GM18858 (cell line): ENCODE measurements around the gene FRMD5.
"Not testable (repeated sequence)": the region's sequence is repeated elsewhere in the genome, so short reads cannot be mapped to it uniquely, and the experiment has no call there.

Source experiments
- ATAC-seq: cut with Tn5 transposase; IDR thresholded peaks from one replicate; pipeline ENCODE4 v1.9.1; 2021; ENCODE audit not compliant: unreplicated experiment

FRMD5 gene

GRCh38 chr15:43867096-43867495 is 328.0 kb downstream of the FRMD5 start:
- no peak for ATAC-seq

GRCh38 chr15:43866636-43867035 is 328.4 kb downstream of the FRMD5 start:
- not testable (repeated sequence) for ATAC-seq

GRCh38 chr15:43859546-43859945 is 335.5 kb downstream of the FRMD5 start:
- ATAC-seq: no peak

GRCh38 chr15:43854801-43855200 is 340.3 kb downstream of the FRMD5 start:
- ATAC-seq: no peak

GRCh38 chr15:43852607-43853006 is 342.5 kb downstream of the FRMD5 start:
- no peak for ATAC-seq

- ATAC-seq: no peak
Observed at GRCh38 chr15:43851251-43851650, 343.8 kb downstream of the FRMD5 start.

GRCh38 chr15:43845421-43845820 is 349.6 kb downstream of the FRMD5 start:
- ATAC-seq: no peak

GRCh38 chr15:43832485-43832884 is 362.6 kb downstream of the FRMD5 start:
- not testable (repeated sequence) for ATAC-seq

GRCh38 chr15:43831519-43832052 is 363.5 kb downstream of the FRMD5 start:
- ATAC-seq: not testable (repeated sequence)

GRCh38 chr15:43830691-43831275 is 364.3 kb downstream of the FRMD5 start:
- not testable (repeated sequence) for ATAC-seq

- not testable (repeated sequence) for ATAC-seq
Observed at GRCh38 chr15:43829951-43830540, 365.0 kb downstream of the FRMD5 start.

GRCh38 chr15:43828061-43828657 is 366.9 kb downstream of the FRMD5 start:
- ATAC-seq: no peak

- ATAC-seq: peak; percentile 35
Observed at GRCh38 chr15:43826508-43827341, 368.3 kb downstream of the FRMD5 start, which contains the start of gene WDR76. Gene WDR76, plus strand, starts transcription at chr15:43827002. Its CDS starts 31 bp downstream, at chr15:43827033.

- ATAC-seq: no peak
Observed at GRCh38 chr15:43826029-43826507, 369.0 kb downstream of the FRMD5 start.

GRCh38 chr15:43825305-43825704 is 369.8 kb downstream of the FRMD5 start:
- not testable (repeated sequence) for ATAC-seq

GRCh38 chr15:43824302-43825246 is 370.5 kb downstream of the FRMD5 start, which contains the start of gene MFAP1:
Gene MFAP1, minus strand, starts transcription at chr15:43824690. Its CDS starts 121 bp downstream, at chr15:43824569.
- ATAC-seq: peak; percentile 65

- no peak for ATAC-seq
Observed at GRCh38 chr15:43821505-43821904, 373.6 kb downstream of the FRMD5 start.
